Liver (tissue), 9 donors: ENCODE measurements around the gene UGT1A7. TPM values are rescaled to one million over a fixed set of nuclear protein-coding genes. Genes with fewer than 3 reads are reported as not detected.

Experiments used
- DNase-seq: peaks from one replicate; pipeline ENCODE4 v3.0.0-alpha.2; 2017; ENCODE audit warnings: low spot score
- H3K27ac ChIP-seq, 2 donors: one replicate each; pipeline ENCODE4 v1.7.0; 2013; ENCODE audit warnings: inconsistent platforms in 2 of 2, low read length in 2 of 2, control low read depth in 1 of 2, low read depth in 1 of 2, mild to moderate bottlenecking in 1 of 2
- H3K27me3 ChIP-seq, 4 donors: one replicate each; pipeline versions ENCODE4 v1.6.1 to v1.7.0; 2013; ENCODE audit warnings: low read length in 3 of 4, inconsistent platforms in 1 of 4, mild to moderate bottlenecking in 1 of 4, moderate library complexity in 1 of 4; ENCODE audit not compliant: control insufficient read depth in 4 of 4, insufficient read depth in 4 of 4
- H3K36me3 ChIP-seq, 4 donors: one replicate each; pipeline versions ENCODE4 v1.6.1 to v1.7.0; 2013; ENCODE audit warnings: low read length in 3 of 4, mild to moderate bottlenecking in 3 of 4, low read depth in 1 of 4, moderate library complexity in 1 of 4; ENCODE audit not compliant: control insufficient read depth in 4 of 4, insufficient read depth in 3 of 4
- H3K4me1 ChIP-seq, 4 donors: one replicate each; pipeline versions ENCODE4 v1.6.1 to v1.7.0; 2013; ENCODE audit warnings: low read length in 3 of 4, mild to moderate bottlenecking in 3 of 4, moderate library complexity in 1 of 4; ENCODE audit not compliant: control insufficient read depth in 4 of 4, insufficient read depth in 4 of 4
- H3K4me3 ChIP-seq, 3 donors: one replicate each; pipeline versions ENCODE4 v1.6.1 to v1.7.0; 2013; ENCODE audit warnings: low read length in 3 of 3, control low read depth in 1 of 3, low read depth in 1 of 3, mild to moderate bottlenecking in 1 of 3
- H3K9ac ChIP-seq, 2 donors: one replicate each; pipeline ENCODE4 v1.7.0; 2013; ENCODE audit warnings: low read length in 2 of 2, mild to moderate bottlenecking in 2 of 2, moderate library complexity in 2 of 2, control low read depth in 1 of 2, low read depth in 1 of 2
- H3K9me3 ChIP-seq, 4 donors: one replicate each; pipeline versions ENCODE4 v1.6.1 to v1.7.0; 2013; ENCODE audit warnings: low read length in 3 of 4; ENCODE audit not compliant: control insufficient read depth in 4 of 4
- FOXA2 ChIP-seq: IDR thresholded peaks from 2 replicates; pipeline ENCODE4 v1.6.1; 2016; ENCODE audit warnings: antibody characterized with exemption
- HNF4A ChIP-seq, 2 donors: conservative IDR thresholded peaks; 2 replicates each; pipeline ENCODE4 v1.6.1; 2016; ENCODE audit warnings: antibody characterized with exemption in 2 of 2, mild to moderate bottlenecking in 2 of 2
- RXRA ChIP-seq, 2 donors: IDR thresholded peaks; 2 replicates each; pipeline ENCODE4 v1.6.1; 2017 to 2018; ENCODE audit warnings: antibody characterized with exemption in 2 of 2, mild to moderate bottlenecking in 1 of 2
- YY1 ChIP-seq: IDR thresholded peaks from 2 replicates; pipeline ENCODE4 v1.6.1; 2016; ENCODE audit warnings: antibody characterized with exemption, mild to moderate bottlenecking
- WGBS: extraction: QIAGEN DNeasy Blood & Tissue Kit; methylation state at CpG from one replicate; pipeline ENCODE4 v1.1.7; 2013; 5-methylcytosine and 5-hydroxymethylcytosine counted together
- polyA plus RNA-seq, 2 donors: library from polyadenylated mRNA; stranded (reverse) in 1 of 2; unstranded in 1 of 2; fragments of 200-250 nt in 1 of 2; fragments of >200 nt in 1 of 2; fragmentation: Nextera tagmentation in 1 of 2; extraction: Ambion mirVana in 1 of 2; gene quantifications; one replicate each; pipeline versions ENCODE4 v1.2.1 to v1.2.3, GENCODE V29; 2013 to 2015
- total RNA-seq, 2 donors: library from RNA; depleted of rRNA; stranded (reverse); fragments of >200 nt; gene quantifications; one replicate each; pipeline ENCODE4 v1.2.3, GENCODE V29; 2014
- donor health status: healthy.
- donor health status: healthy.
- donor health status: healthy.
- donor health status: healthy.
- donor health status: healthy.

Gene UGT1A7
- total and polyA plus RNA-seq, 4 donors: 0.02 to 2.2 (median 0.38) TPM; not detected in 1

DNA sequence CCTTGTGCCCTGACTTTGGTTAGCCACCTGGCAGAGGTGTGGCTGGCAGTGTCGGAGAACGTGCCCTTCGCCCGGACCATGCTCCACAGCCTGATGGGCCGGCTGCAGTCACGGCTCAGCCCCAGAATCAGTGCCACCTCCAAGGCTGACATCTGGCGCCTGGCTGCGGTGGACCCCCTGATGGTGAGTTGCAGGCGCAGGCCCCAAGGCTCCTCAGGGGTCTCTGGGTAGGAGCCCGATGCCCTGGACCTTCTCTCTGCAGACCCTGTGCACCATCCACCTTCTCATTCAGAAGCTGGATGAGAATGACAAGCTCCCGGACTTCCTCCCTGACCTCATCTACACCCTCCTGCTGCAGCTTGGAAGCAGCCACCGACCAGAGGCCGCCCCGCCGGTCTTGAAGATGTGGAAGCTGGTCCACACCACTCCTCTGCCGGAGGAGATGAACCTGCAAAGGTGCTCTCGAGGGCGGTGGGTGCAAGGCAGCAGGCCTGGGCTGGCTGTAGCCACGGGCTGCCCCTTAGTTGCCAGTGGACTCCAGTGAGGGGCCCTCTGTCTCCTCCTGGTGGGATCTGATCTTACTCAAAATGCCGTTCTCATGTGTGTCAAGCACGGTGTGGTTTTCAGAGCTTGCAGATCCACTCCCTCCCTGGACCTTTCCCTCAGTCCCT is 140.5 kb downstream of the UGT1A7 start:
- H3K36me3 ChIP-seq: no peaks in the 10 kb centered on the region
- DNase-seq: no peak
- no peaks in the 10 kb centered on the region for H3K9me3 ChIP-seq
- TF ChIP-seq RXRA (IDR thresholded peaks at IDR 0.05) (peak in 1 of 2 donors; percentile 71), YY1 (no peak), FOXA2 (no peak), HNF4A (conservative IDR thresholded peaks at IDR 0.05) (peak in 1 of 2 donors; percentile 63)
- WGBS: 64% methylated on average over 21 of the region's 21 CpGs
- H3K27ac ChIP-seq: peak overlapping the region; percentile 87 to 88
- H3K4me3 ChIP-seq: peak overlapping the region in 1 of 3 donors; percentile 38
- peak overlapping the region; percentile 32 to 68 for H3K9ac ChIP-seq
- no peaks in the 10 kb centered on the region for H3K27me3 ChIP-seq
- peaks cover 6 to 38% (median 24%) of the 10 kb centered on the region in 4 donors for H3K4me1 ChIP-seq

Other genes starting within 250 kb of the UGT1A7 start
- gene USP40, start 115.1 kb upstream of the UGT1A7 start, total RNA-seq: 10 to 100 TPM; 12.0 to 29.0 TPM
- gene USP40, start 115.1 kb upstream of the UGT1A7 start, polyA plus RNA-seq: 10 to 100 TPM; 13.7 to 20.4 TPM
- under 1 TPM in 1 of 2 donors, not detected in 1; 0.17 TPM for gene UGT1A8, start 64.3 kb upstream of the UGT1A7 start, total RNA-seq
- under 1 TPM; 0.48 to 0.51 TPM for gene UGT1A8, start 64.3 kb upstream of the UGT1A7 start, polyA plus RNA-seq
- gene UGT1A10, start 45.5 kb upstream of the UGT1A7 start, total RNA-seq: under 1 TPM in 1 of 2 donors, not detected in 1; 0.08 TPM
- under 1 TPM in 1 of 2 donors, not detected in 1; 0.08 TPM for gene UGT1A10, start 45.5 kb upstream of the UGT1A7 start, polyA plus RNA-seq
- gene UGT1A9, start 10.0 kb upstream of the UGT1A7 start, total RNA-seq: 10 to 100 TPM in 1 of 2 donors, not detected in 1; 14.3 TPM
- 10 to 100 TPM; 23.8 to 62.3 TPM for gene UGT1A9, start 10.0 kb upstream of the UGT1A7 start, polyA plus RNA-seq
- gene UGT1A6, start 11.0 kb downstream of the UGT1A7 start, total RNA-seq: 10 to 100 TPM in 1 of 2 donors, not detected in 1; 46.5 TPM
- 100 to 1,000 TPM in 1 of 2 donors, 10 to 100 TPM in 1; 33.4 to 103 TPM for gene UGT1A6, start 11.0 kb downstream of the UGT1A7 start, polyA plus RNA-seq
- 1 to 10 TPM in 1 of 2 donors, not detected in 1; 1.6 TPM for gene UGT1A5, start 31.0 kb downstream of the UGT1A7 start, total RNA-seq
- 1 to 10 TPM in 1 of 2 donors, under 1 TPM in 1; 0.14 to 1.8 TPM for gene UGT1A5, start 31.0 kb downstream of the UGT1A7 start, polyA plus RNA-seq
- gene UGT1A4, start 36.8 kb downstream of the UGT1A7 start, total RNA-seq: 100 to 1,000 TPM in 1 of 2 donors, not detected in 1; 136 TPM
- gene UGT1A4, start 36.8 kb downstream of the UGT1A7 start, polyA plus RNA-seq: 100 to 1,000 TPM; 103 to 446 TPM
- 10 to 100 TPM in 1 of 2 donors, not detected in 1; 18.2 TPM for gene UGT1A3, start 47.1 kb downstream of the UGT1A7 start, total RNA-seq
- 10 to 100 TPM in 1 of 2 donors, 1 to 10 TPM in 1; 7.0 to 61.6 TPM for gene UGT1A3, start 47.1 kb downstream of the UGT1A7 start, polyA plus RNA-seq
- 100 to 1,000 TPM in 1 of 2 donors, not detected in 1; 145 TPM for gene UGT1A1, start 78.4 kb downstream of the UGT1A7 start, total RNA-seq
- 100 to 1,000 TPM; 288 to 386 TPM for gene UGT1A1, start 78.4 kb downstream of the UGT1A7 start, polyA plus RNA-seq
- under 1 TPM in 1 of 2 donors, not detected in 1; 0.08 TPM for gene MROH2A, start 96.4 kb downstream of the UGT1A7 start, total RNA-seq
- under 1 TPM; 0.09 to 0.28 TPM for gene MROH2A, start 96.4 kb downstream of the UGT1A7 start, polyA plus RNA-seq
- gene HJURP, start 172.6 kb downstream of the UGT1A7 start, total RNA-seq: 10 to 100 TPM in 1 of 2 donors, under 1 TPM in 1; 0.08 to 32.9 TPM
- 1 to 10 TPM in 1 of 2 donors, under 1 TPM in 1; 0.94 to 1.9 TPM for gene HJURP, start 172.6 kb downstream of the UGT1A7 start, polyA plus RNA-seq
- 10 to 100 TPM in 1 of 2 donors, 1 to 10 TPM in 1; 1.1 to 79.2 TPM for gene TRPM8, start 235.5 kb downstream of the UGT1A7 start, total RNA-seq
- gene TRPM8, start 235.5 kb downstream of the UGT1A7 start, polyA plus RNA-seq: 10 to 100 TPM; 19.8 to 46.5 TPM